Thyroid gland (tissue), 4 donors: ENCODE data around the gene TEAD2.

Source experiments
- POLR2A ChIP-seq, 2 donors: fragments of 450-650 bp; IDR thresholded peaks; one replicate each; pipeline ENCODE4 v1.6.1; 2017; ENCODE audit warnings: antibody characterized with exemption in 2 of 2, mild to moderate bottlenecking in 2 of 2, moderate library complexity in 1 of 2
- TF ChIP-seq, protein P1 (sequence below), 6 experiments: fragments of 200-600 bp in 3 of 6; fragments of 450-650 bp in 3 of 6; sonication (generic) in 3 of 6; IDR thresholded peaks; one replicate each; pipeline ENCODE4 v1.5.1; 2016 to 2019; ENCODE audit warnings: antibody characterized with exemption in 6 of 6, mild to moderate bottlenecking in 2 of 6, inconsistent platforms in 1 of 6, moderate library complexity in 1 of 6

DNA sequence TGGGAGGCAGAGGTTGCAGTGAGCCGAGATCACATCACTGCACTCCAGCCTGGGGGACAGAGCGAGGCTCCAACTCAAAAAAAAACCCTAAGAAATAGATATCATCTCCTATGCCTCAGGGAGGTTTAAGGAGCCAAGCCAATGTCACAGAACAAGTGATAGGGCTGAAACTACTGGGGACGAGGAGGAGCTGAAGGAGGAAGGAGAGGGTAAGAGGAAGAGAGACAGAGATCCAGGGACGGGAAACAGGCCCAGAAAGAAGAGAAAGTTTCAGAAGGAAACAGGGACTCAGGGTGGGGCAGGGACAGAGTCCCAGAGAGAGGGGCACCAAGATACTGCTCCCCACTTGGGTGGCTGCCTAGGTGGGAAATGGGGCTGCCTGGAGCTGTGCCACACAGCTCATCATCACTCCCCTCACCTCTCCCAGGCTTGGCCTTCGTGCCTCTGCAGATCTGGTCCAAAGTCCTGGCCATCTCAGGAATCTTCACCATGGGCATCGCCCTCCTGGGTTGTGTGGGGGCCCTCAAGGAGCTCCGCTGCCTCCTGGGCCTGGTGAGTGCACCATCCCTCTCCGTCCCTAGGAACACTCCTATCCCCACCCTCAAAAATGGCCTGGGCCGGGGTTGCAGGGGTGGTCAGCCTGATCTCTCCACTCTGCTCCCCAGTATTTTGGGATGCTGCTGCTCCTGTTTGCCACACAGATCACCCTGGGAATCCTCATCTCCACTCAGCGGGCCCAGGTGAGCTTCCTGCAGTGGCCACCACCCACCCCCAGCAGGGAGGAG is 25.5 kb downstream of the TEAD2 start:
- TF ChIP-seq POLR2A (IDR thresholded peaks at IDR 0.05): no peak
- TF ChIP-seq, protein P1, sequence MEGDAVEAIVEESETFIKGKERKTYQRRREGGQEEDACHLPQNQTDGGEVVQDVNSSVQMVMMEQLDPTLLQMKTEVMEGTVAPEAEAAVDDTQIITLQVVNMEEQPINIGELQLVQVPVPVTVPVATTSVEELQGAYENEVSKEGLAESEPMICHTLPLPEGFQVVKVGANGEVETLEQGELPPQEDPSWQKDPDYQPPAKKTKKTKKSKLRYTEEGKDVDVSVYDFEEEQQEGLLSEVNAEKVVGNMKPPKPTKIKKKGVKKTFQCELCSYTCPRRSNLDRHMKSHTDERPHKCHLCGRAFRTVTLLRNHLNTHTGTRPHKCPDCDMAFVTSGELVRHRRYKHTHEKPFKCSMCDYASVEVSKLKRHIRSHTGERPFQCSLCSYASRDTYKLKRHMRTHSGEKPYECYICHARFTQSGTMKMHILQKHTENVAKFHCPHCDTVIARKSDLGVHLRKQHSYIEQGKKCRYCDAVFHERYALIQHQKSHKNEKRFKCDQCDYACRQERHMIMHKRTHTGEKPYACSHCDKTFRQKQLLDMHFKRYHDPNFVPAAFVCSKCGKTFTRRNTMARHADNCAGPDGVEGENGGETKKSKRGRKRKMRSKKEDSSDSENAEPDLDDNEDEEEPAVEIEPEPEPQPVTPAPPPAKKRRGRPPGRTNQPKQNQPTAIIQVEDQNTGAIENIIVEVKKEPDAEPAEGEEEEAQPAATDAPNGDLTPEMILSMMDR (IDR thresholded peaks at IDR 0.05): no peak
